Stomach (tissue), 4 donors: ENCODE results near the gene HABP4.

Experiments
- CTCF ChIP-seq, 7 experiments: fragments of 450-650 bp in 4 of 7; fragments of 200-600 bp in 3 of 7; sonication (generic) in 3 of 7; IDR thresholded peaks; one replicate each; pipeline ENCODE4 v1.5.1; 2016 to 2019; ENCODE audit warnings: antibody characterized with exemption in 7 of 7, control low read depth in 2 of 7, mild to moderate bottlenecking in 1 of 7
- POLR2A ChIP-seq, 4 donors: fragments of 450-650 bp; IDR thresholded peaks; one replicate each; pipeline ENCODE4 v1.6.1; 2016; ENCODE audit warnings: antibody characterized with exemption in 4 of 4, control low read depth in 2 of 4, mild to moderate bottlenecking in 1 of 4, moderate library complexity in 1 of 4

- TF ChIP-seq CTCF (IDR thresholded peaks at IDR 0.05) (no peak), POLR2A (IDR thresholded peaks at IDR 0.05) (peak in 1 of 4 donors; percentile 36)
Measured at GRCh38 chr9:96418920-96419690, 30.9 kb upstream of the HABP4 start.
